Endodermal cell (in vitro differentiated cells): ENCODE results near the gene MTRFR. TPM values are rescaled to one million over a fixed set of nuclear protein-coding genes. Genes with fewer than 3 reads are reported as not detected.
"Not testable (repeated sequence)": the region's sequence is repeated elsewhere in the genome, so short reads cannot be mapped to it uniquely, and the experiment has no call there.

Experiments used
- DNase-seq: peaks from one replicate; pipeline ENCODE4 v3.0.0-alpha.2; 2017
- H3K27ac ChIP-seq: 2 replicates; pipeline ENCODE4 v1.5.1; 2013; ENCODE audit warnings: mild to moderate bottlenecking, low read depth, low read length, moderate library complexity
- H3K27me3 ChIP-seq: 2 replicates; pipeline ENCODE4 v1.6.1; 2013; ENCODE audit warnings: mild to moderate bottlenecking, low read length, moderate library complexity; ENCODE audit not compliant: insufficient read depth, control insufficient read depth, poor library complexity, severe bottlenecking
- H3K36me3 ChIP-seq: 2 replicates; pipeline ENCODE4 v1.7.0; 2013; ENCODE audit warnings: mild to moderate bottlenecking, low read length, moderate library complexity; ENCODE audit not compliant: control insufficient read depth, insufficient read depth
- H3K4me1 ChIP-seq: one replicate; pipeline ENCODE4 v1.7.0; 2013; ENCODE audit warnings: low read length; ENCODE audit not compliant: control insufficient read depth, insufficient read depth
- H3K4me3 ChIP-seq: 2 replicates; pipeline ENCODE4 v1.5.1; 2013; ENCODE audit warnings: mild to moderate bottlenecking, low read length, moderate library complexity
- H3K9ac ChIP-seq: 2 replicates; pipeline ENCODE4 v1.6.1; 2013; ENCODE audit warnings: mild to moderate bottlenecking, low read length, moderate library complexity; ENCODE audit not compliant: poor library complexity, severe bottlenecking; ENCODE audit errors: extremely low read depth
- H3K9me3 ChIP-seq: 2 replicates; pipeline ENCODE4 v1.6.1; 2013; ENCODE audit warnings: mild to moderate bottlenecking, low read length, moderate library complexity; ENCODE audit not compliant: control insufficient read depth
- H3K27ac Mint-ChIP-seq: 2 replicates; pipeline ENCODE4 v1.8.0; 2020; ENCODE audit warnings: mixed read lengths
- H3K27me3 Mint-ChIP-seq: 2 replicates; pipeline ENCODE4 v1.8.0; 2021; ENCODE audit warnings: mild to moderate bottlenecking, mixed read lengths; ENCODE audit not compliant: insufficient read depth
- H3K36me3 Mint-ChIP-seq: 2 replicates; pipeline ENCODE4 v1.8.0; 2020; ENCODE audit warnings: low read depth, mixed read lengths
- H3K4me1 Mint-ChIP-seq: 2 replicates; pipeline ENCODE4 v1.8.0; 2020; ENCODE audit warnings: mixed read lengths
- H3K4me3 Mint-ChIP-seq: 2 replicates; pipeline ENCODE4 v1.8.0; 2020; ENCODE audit warnings: mild to moderate bottlenecking, moderate library complexity, mixed read lengths
- H3K9me3 Mint-ChIP-seq: 2 replicates; pipeline ENCODE4 v1.8.0; 2020; ENCODE audit warnings: mild to moderate bottlenecking, mixed read lengths
- WGBS, 2 experiments: methylation state at CpG; one replicate each; pipeline versions ENCODE4 v1.1.5 to v1.1.7; 2013; ENCODE audit warnings: missing lambda C conversion rate in 2 of 2, mixed read lengths in 1 of 2; ENCODE audit not compliant: insufficient coverage in 1 of 2, insufficient read length in 1 of 2; 5-methylcytosine and 5-hydroxymethylcytosine counted together
- total RNA-seq, 2 donors: library from RNA; stranded (reverse); fragmentation: NEBNext Ultra II Directional in 1 of 2; extraction: Animal tissue kit (Norgen Biotek cat#: 25700) in 1 of 2; gene quantifications; 2 replicates in 1 of 2; 3 replicates in 1 of 2; pipeline ENCODE4 v1.2.1, GENCODE V29; 2021
- TF ChIP-seq, protein P1 (sequence below): fragments of 200-600 bp; sonication (generic); conservative IDR thresholded peaks from 2 replicates; pipeline ENCODE4 v1.5.0; 2021; ENCODE audit warnings: antibody characterized with exemption, mild to moderate bottlenecking

MTRFR gene
- total RNA-seq, 2 donors from 2014 or later: 16.2 to 19.3 TPM

DNA sequence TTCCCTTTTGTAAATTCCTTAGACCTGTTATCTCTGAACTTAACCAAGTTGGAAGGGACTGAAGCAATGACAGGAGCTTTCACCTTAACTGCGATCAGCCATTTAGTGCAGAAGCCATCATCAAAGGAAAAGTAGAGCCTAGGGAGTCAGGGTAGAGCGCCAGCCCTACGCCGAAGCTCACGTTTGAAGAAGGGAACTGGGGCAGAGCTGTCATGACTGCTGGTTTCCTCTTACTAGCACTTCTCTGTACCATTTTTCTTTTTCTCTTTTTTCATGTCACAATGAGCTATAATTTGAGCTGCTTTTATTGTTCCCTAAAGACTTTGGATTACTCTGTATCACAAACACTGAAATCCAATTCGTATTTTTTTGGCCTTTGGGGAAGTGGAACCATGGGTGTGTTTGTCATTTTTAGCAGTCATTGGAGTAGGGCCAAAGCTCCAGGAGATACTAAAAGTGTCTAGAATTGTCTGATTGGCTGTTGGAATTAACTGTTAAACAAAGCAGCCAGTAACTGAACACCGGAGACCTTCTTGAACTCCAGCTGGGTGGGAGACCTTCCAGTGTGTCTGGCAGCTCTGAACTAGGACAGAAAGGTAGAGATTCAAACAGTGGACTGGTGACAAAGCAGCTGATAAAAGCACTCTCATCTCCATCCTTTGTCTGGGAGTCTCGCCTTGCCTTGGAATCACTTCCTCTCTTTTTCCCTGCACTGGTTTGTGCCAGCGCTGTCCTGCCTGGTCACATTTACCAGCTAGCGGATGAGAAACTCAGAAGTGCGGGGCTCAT lies 9.1 kb downstream of the MTRFR start:
- Mint-ChIP-seq H3K27me3 (no peaks in the 10 kb centered on the region), H3K4me3 (no peak overlapping the region), H3K27ac (peak overlapping the region; percentile 32), H3K36me3 (peaks cover 45% of the 10 kb centered on the region), H3K9me3 (peaks cover 16% of the 10 kb centered on the region), H3K4me1 (peaks cover 12% of the 10 kb centered on the region)
- H3K4me3 ChIP-seq: peak overlapping the region; percentile 18
- no peaks in the 10 kb centered on the region for H3K4me1 ChIP-seq
- no peak for DNase-seq
- WGBS, 2 experiments: 81% methylated on average over 9 to 11 of the region's 11 CpGs
- H3K9me3 ChIP-seq: no peaks in the 10 kb centered on the region
- H3K27ac ChIP-seq: peak overlapping the region; percentile 57
- no peak overlapping the region for H3K9ac ChIP-seq
- no peaks in the 10 kb centered on the region for H3K27me3 ChIP-seq
- TF ChIP-seq, protein P1, sequence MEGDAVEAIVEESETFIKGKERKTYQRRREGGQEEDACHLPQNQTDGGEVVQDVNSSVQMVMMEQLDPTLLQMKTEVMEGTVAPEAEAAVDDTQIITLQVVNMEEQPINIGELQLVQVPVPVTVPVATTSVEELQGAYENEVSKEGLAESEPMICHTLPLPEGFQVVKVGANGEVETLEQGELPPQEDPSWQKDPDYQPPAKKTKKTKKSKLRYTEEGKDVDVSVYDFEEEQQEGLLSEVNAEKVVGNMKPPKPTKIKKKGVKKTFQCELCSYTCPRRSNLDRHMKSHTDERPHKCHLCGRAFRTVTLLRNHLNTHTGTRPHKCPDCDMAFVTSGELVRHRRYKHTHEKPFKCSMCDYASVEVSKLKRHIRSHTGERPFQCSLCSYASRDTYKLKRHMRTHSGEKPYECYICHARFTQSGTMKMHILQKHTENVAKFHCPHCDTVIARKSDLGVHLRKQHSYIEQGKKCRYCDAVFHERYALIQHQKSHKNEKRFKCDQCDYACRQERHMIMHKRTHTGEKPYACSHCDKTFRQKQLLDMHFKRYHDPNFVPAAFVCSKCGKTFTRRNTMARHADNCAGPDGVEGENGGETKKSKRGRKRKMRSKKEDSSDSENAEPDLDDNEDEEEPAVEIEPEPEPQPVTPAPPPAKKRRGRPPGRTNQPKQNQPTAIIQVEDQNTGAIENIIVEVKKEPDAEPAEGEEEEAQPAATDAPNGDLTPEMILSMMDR: no peak
- H3K36me3 ChIP-seq: peaks cover 16% of the 10 kb centered on the region

DNA sequence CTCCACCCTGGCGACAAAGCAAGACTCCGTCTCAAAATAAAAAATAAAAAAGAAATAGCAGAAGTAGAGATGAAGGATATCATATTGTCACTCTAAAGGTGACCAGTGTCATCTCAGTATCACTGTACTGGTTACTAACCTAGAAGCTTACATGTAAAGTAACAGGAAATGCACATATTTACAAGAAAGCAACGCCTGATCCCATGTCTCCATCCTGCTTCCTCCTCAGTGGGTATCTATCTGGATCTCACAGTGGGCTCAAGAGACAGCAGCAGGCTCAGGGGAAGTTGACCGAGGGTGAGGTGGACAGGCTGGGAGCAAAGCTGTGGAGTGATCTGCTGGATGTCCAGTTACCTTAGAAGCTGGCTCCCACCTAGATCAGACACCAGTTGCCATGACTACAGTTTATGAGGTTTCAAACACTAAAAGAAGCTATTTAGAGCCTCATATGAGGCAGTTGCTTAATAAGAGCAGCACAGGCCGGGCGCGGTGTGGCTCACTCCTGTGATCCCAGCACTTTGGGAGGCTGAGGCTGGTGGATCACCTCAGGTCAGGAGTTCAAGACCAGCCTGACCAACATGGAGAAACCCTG lies 10.5 kb downstream of the MTRFR start:
- Mint-ChIP-seq H3K9me3 (peaks cover 31% of the 10 kb centered on the region), H3K4me3 (no peak overlapping the region), H3K27ac (no peak overlapping the region), H3K36me3 (peaks cover 57% of the 10 kb centered on the region), H3K27me3 (no peaks in the 10 kb centered on the region), H3K4me1 (peaks cover 12% of the 10 kb centered on the region)
- Histone ChIP-seq H3K27me3 (no peaks in the 10 kb centered on the region), H3K4me3 (no peak overlapping the region), H3K9me3 (peaks cover 8% of the 10 kb centered on the region), H3K36me3 (peaks cover 16% of the 10 kb centered on the region), H3K9ac (no peak overlapping the region), H3K27ac (no peak overlapping the region), H3K4me1 (no peaks in the 10 kb centered on the region)
- WGBS, 2 experiments: 95 to 100% methylated on average over 4 to 5 of the region's 7 CpGs
- TF ChIP-seq, protein P1: no peak
- DNase-seq: no peak

DNA sequence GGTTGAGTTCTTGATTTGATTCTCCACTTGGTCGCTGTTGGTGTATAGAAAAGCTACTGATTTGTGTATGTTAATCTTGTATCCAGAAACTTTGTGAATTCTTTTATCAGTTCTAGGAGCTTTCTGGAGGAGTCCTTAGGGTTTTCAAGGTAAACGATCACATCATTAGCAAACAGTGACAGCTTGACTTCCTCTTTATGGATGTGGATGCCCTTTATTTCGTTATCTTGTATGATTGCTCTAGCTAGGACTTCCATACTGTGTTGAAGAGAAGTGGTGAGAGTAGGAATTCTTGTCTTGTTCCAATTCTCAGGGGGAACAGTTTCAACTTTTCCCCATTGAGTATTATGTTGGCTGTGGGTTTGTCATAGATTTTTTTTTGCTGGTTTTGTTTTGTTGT lies 12.4 kb downstream of the MTRFR start:
- Mint-ChIP-seq H3K9me3 (peaks cover 42% of the 10 kb centered on the region), H3K27ac (peak overlapping the region; percentile 8), H3K4me1 (peaks cover 14% of the 10 kb centered on the region), H3K4me3 (no peak overlapping the region), H3K36me3 (peaks cover 67% of the 10 kb centered on the region), H3K27me3 (no peaks in the 10 kb centered on the region)
- no peak for DNase-seq
- peaks cover 8% of the 10 kb centered on the region for H3K9me3 ChIP-seq
- peaks cover 14% of the 10 kb centered on the region for H3K36me3 ChIP-seq
- TF ChIP-seq, protein P1: no peak
- H3K27me3 ChIP-seq: no peaks in the 10 kb centered on the region
- H3K9ac ChIP-seq: no peak overlapping the region
- no peak overlapping the region for H3K27ac ChIP-seq
- 87 to 91% methylated on average over 3 of the region's 3 CpGs for WGBS, 2 experiments
- no peak overlapping the region for H3K4me3 ChIP-seq
- no peaks in the 10 kb centered on the region for H3K4me1 ChIP-seq

DNA sequence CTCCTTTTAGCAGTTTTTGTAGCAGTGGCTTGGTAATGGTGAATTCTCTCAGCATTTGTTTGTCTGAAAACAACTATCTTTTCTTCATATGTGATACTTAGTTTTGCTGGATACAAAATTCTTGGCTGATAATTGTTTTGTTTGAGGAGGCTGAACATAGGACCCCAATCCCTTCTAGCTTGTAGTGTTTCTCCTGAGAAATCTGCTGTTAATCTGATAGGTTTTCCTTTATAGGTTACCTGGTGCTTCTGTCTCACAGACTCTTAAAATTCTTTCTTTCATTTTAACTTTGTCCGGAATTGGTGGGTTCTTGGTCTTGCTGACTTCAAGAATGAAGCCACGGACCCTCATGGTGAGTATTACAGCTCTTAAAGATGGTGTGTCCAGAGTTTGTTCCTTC lies 14.9 kb downstream of the MTRFR start:
- WGBS, 2 experiments: 98% methylated on average over 2 of the region's 2 CpGs; no CpG with 5 or more reads in 1 of the 2 experiments
- not testable (repeated sequence) for H3K9me3 ChIP-seq, H3K27me3 ChIP-seq, H3K27ac ChIP-seq, H3K9ac ChIP-seq, H3K27ac Mint-ChIP-seq, H3K4me3 ChIP-seq, H3K27me3 Mint-ChIP-seq, DNase-seq, H3K4me3 Mint-ChIP-seq, H3K4me1 ChIP-seq
- Mint-ChIP-seq H3K9me3 (peaks cover 42% of the 10 kb centered on the region), H3K4me1 (peaks cover 17% of the 10 kb centered on the region), H3K36me3 (peaks cover 69% of the 10 kb centered on the region)
- H3K36me3 ChIP-seq: peaks cover 10% of the 10 kb centered on the region
